Measurements from ENCODE around the gene SLC18A2.

The SLC18A2 gene

DNA sequence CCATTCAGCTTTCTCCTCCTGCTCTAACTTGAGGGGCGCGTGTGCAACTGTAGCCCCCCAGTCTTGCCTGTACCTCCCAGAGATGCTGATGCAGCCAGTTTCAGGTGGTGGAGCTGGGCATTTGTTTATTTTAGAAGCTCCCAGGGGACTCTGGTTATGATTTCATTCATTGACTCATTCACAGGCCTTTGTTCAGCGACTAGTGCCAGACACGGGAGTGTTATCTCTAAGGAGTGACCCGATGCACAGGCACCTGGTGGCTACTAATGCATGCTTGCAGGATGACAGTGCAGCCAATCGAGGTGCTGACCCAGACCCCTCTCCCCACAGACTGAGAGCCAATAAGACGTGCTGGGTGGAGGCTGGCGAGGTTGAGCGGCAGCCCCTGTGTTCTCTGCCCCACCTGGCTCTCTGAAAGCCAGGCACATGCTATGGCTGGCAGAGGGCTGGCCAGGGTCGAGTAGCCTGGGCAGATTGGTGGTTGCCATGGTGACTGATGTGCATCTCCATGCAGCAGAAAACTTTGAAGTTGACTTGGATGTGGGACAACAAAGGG, 19.7 kb upstream of the SLC18A2 start:
- Histone ChIP-seq H3K27me3 (ENCODE audit: insufficient read depth, low read depth) (no peaks in the 10 kb centered on the region), H3K4me3 (IDR thresholded peaks at IDR 0.05; ENCODE audit: insufficient read depth, low read depth, low read length) (no peak overlapping the region), H2AFZ (ENCODE audit: low read depth) (no peak overlapping the region), H3K27ac (no peak overlapping the region), H3K9ac (no peak overlapping the region), H3K4me1 (ENCODE audit: low read depth, poor library complexity, severe bottlenecking) (no peaks in the 10 kb centered on the region), H3K79me2 (ENCODE audit: insufficient read depth, low read depth) (no peaks in the 10 kb centered on the region), H3K4me2 (no peak overlapping the region), H3K36me3 (ENCODE audit: insufficient read depth) (no peaks in the 10 kb centered on the region), H4K20me1 (ENCODE audit: insufficient read depth) (no peaks in the 10 kb centered on the region)
- TF ChIP-seq, protein P1, sequence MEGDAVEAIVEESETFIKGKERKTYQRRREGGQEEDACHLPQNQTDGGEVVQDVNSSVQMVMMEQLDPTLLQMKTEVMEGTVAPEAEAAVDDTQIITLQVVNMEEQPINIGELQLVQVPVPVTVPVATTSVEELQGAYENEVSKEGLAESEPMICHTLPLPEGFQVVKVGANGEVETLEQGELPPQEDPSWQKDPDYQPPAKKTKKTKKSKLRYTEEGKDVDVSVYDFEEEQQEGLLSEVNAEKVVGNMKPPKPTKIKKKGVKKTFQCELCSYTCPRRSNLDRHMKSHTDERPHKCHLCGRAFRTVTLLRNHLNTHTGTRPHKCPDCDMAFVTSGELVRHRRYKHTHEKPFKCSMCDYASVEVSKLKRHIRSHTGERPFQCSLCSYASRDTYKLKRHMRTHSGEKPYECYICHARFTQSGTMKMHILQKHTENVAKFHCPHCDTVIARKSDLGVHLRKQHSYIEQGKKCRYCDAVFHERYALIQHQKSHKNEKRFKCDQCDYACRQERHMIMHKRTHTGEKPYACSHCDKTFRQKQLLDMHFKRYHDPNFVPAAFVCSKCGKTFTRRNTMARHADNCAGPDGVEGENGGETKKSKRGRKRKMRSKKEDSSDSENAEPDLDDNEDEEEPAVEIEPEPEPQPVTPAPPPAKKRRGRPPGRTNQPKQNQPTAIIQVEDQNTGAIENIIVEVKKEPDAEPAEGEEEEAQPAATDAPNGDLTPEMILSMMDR (conservative IDR thresholded peaks at IDR 0.05; ENCODE audit: low read depth, low read length): no peak

DNA sequence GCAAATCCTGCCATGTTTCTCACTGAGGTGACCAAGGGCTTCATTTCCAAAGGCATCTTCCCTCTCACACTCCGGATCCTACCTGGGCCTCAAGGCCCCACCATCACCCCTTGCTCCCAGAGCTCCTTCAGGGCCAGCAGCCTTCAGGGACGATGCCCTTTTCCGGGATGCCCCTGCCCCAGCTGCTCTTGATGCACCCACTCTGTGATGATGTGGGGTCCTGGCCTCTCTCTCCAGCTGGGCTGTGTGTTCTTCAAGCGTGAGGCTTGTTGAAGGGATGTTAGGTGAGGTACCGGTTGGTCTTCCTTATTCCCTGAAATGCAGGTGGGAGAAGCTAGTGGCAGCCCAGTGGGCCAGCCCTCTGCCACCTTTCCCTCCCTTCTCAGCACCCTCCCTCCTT, 18.4 kb upstream of the SLC18A2 start:
- no peak overlapping the region for H3K4me2 ChIP-seq
- TF ChIP-seq, protein P1 (conservative IDR thresholded peaks at IDR 0.05; ENCODE audit: low read depth, low read length): no peak
- no peak overlapping the region for H3K9ac ChIP-seq
- H3K4me1 ChIP-seq (ENCODE audit: low read depth, poor library complexity, severe bottlenecking): no peaks in the 10 kb centered on the region
- no peaks in the 10 kb centered on the region for H3K36me3 ChIP-seq (ENCODE audit: insufficient read depth)
- no peak overlapping the region for H3K4me3 ChIP-seq (IDR thresholded peaks at IDR 0.05; ENCODE audit: insufficient read depth, low read depth, low read length)
- no peak overlapping the region for H2AFZ ChIP-seq (ENCODE audit: low read depth)
- no peaks in the 10 kb centered on the region for H3K27me3 ChIP-seq (ENCODE audit: insufficient read depth, low read depth)
- no peaks in the 10 kb centered on the region for H4K20me1 ChIP-seq (ENCODE audit: insufficient read depth)
- no peaks in the 10 kb centered on the region for H3K79me2 ChIP-seq (ENCODE audit: insufficient read depth, low read depth)
- H3K27ac ChIP-seq: no peak overlapping the region

DNA sequence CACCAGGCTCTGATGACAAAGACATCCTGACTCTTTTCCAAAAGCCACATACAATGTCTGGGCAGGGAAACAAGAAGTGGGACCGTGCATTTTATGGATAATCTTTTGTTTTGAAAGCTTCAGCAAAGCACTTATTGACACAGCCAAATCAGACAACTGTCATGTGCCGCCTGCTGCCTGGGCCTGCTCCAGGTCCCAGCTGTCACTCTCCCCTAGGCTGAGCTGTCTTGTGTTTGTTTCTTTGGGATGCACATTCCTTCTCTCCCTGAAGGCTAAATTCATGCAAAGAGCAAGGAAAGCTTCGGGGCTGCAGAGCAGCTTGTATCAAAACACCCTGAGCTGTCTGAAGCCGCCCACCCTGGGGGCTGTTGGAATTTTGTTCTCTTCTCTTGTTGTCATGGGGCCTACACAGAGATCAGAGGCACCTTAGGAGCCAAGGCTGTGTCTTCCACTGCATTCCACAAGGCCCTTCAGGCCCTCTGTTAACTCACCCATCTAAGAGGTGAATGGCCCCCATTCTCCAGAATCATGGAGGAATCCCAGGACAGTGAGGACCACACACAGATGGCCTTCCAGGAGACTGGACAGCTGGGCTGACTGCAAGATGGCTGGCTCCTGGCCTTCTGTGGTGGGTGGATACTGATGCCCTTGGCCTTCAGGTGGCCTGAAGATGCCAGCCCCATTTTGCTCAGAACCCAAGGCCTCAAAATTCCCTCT, 17.8 kb upstream of the SLC18A2 start:
- TF ChIP-seq, protein P1 (conservative IDR thresholded peaks at IDR 0.05; ENCODE audit: low read depth, low read length): no peak
- H3K4me1 ChIP-seq (ENCODE audit: low read depth, poor library complexity, severe bottlenecking): no peaks in the 10 kb centered on the region
- no peak overlapping the region for H3K9ac ChIP-seq
- no peaks in the 10 kb centered on the region for H4K20me1 ChIP-seq (ENCODE audit: insufficient read depth)
- no peak overlapping the region for H3K4me2 ChIP-seq
- H3K79me2 ChIP-seq (ENCODE audit: insufficient read depth, low read depth): no peaks in the 10 kb centered on the region
- H3K27me3 ChIP-seq (ENCODE audit: insufficient read depth, low read depth): no peaks in the 10 kb centered on the region
- no peaks in the 10 kb centered on the region for H3K36me3 ChIP-seq (ENCODE audit: insufficient read depth)
- H3K4me3 ChIP-seq (IDR thresholded peaks at IDR 0.05; ENCODE audit: insufficient read depth, low read depth, low read length): no peak overlapping the region
- no peak overlapping the region for H3K27ac ChIP-seq
- no peak overlapping the region for H2AFZ ChIP-seq (ENCODE audit: low read depth)

DNA sequence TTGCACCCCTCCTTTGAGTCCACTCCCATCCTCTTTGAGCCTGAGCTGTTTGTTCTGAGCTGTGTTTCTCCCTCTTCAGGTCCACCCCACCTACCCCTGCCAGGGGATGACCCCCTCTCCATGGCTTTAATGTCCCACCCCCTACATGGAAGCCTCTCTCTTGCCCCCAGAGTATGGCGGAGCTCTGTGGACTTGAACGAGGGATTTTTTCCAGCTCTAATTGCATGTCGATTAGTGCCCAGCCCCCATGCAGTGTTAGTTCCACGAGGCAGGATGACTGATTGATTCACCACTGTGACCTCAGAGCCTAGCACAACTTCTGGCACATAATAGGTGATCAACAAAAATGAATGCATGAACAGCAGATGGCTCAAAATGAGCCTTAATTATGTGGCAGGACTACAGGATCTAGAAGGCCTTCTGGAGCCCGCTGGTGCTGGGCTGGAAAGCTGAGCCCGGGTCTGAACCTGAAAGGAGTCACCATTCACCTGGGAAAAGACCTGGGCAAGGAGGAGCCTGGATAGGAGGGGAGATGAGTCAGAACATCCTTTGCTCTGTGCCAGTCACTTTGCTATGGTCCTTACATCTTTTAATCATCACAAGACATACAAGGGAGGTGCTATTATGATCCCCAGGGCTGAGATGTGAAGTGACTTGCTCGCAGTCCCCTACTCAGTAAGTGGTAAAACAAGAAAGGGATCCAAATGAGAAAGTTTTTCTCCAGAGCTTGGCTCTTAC, 17.1 kb upstream of the SLC18A2 start:
- Histone ChIP-seq H3K36me3 (ENCODE audit: insufficient read depth) (no peaks in the 10 kb centered on the region), H3K4me3 (IDR thresholded peaks at IDR 0.05; ENCODE audit: insufficient read depth, low read depth, low read length) (no peak overlapping the region), H3K27ac (no peak overlapping the region), H2AFZ (ENCODE audit: low read depth) (no peak overlapping the region), H3K4me1 (ENCODE audit: low read depth, poor library complexity, severe bottlenecking) (no peaks in the 10 kb centered on the region), H3K9ac (no peak overlapping the region), H3K79me2 (ENCODE audit: insufficient read depth, low read depth) (no peaks in the 10 kb centered on the region), H3K27me3 (ENCODE audit: insufficient read depth, low read depth) (no peaks in the 10 kb centered on the region), H3K4me2 (no peak overlapping the region), H4K20me1 (ENCODE audit: insufficient read depth) (no peaks in the 10 kb centered on the region)
- TF ChIP-seq, protein P1 (conservative IDR thresholded peaks at IDR 0.05; ENCODE audit: low read depth, low read length): no peak

All from KMS-11 (cell line).